ENCODE results near the gene PPP1R10. TPM values are rescaled to one million over a fixed set of nuclear protein-coding genes. Genes with fewer than 3 reads are reported as not detected.
A peak's percentile ranks its signal among the peaks of the same experiment; 100 is the strongest.

The PPP1R10 gene
- total RNA-seq, 1 experiment from 2014 or later, result 69.5 TPM

GRCh38 chr6:30572148-30572547 is 44.9 kb downstream of the PPP1R10 start:
- no peaks in the 10 kb centered on the region for H3K9me3 ChIP-seq (ENCODE audit: insufficient read depth, low read depth)
- H3K4me2 ChIP-seq, result peak overlapping the region; percentile 96
- H3K36me3 ChIP-seq (ENCODE audit: low read depth), result peaks cover 18% of the 10 kb centered on the region; the same call in 1 of the 2 replicates
- TF ChIP-seq CTCF (conservative IDR thresholded peaks at IDR 0.05) (no peak), EZH2 (IDR thresholded peaks at IDR 0.05; ENCODE audit: low read depth) (no peak)
- ChIA-PET POLR2A (ENCODE audit: unreplicated experiment) (interaction anchor here (0.7 kb wide), 2 partner anchors 245 to 631 kb away, joined by 3 to 5 read pairs; no protein-coding TSS in a partner anchor), CTCF (interaction anchor here (0.6 kb wide), 1 partner anchor 24 kb away, joined by 8 read pairs; no protein-coding TSS in a partner anchor)
- H3K79me2 ChIP-seq (ENCODE audit: low read depth), result peaks cover 50% of the 10 kb centered on the region
- H3K4me3 ChIP-seq, result peak overlapping the region; percentile 80
- peaks cover 33% of the 10 kb centered on the region for H3K4me1 ChIP-seq (replicated peaks; ENCODE audit: insufficient read depth)
- no peaks in the 10 kb centered on the region for H3K27me3 ChIP-seq (ENCODE audit: insufficient read depth, low read depth)
- no peak overlapping the region for H2AFZ ChIP-seq
- peak overlapping the region; percentile 49; the same call in 1 of the 2 replicates for H3K27ac ChIP-seq
- peaks cover 14% of the 10 kb centered on the region; the same call in 1 of the 2 replicates for H3F3A ChIP-seq (ENCODE audit: insufficient read depth, low read depth)
- H3K9me2 ChIP-seq (ENCODE audit: insufficient read depth), result no peaks in the 10 kb centered on the region
- intact Hi-C loops (cut with micrococcal nuclease; ENCODE audit: unreplicated experiment), result no loop called here
- peaks cover 43% of the 10 kb centered on the region for H4K20me1 ChIP-seq (ENCODE audit: insufficient read depth)
- DNase-seq, result peak in 1 of 2 experiments; percentile 54
- no TSS peak for BruUV-seq (replicated peaks)

DNA sequence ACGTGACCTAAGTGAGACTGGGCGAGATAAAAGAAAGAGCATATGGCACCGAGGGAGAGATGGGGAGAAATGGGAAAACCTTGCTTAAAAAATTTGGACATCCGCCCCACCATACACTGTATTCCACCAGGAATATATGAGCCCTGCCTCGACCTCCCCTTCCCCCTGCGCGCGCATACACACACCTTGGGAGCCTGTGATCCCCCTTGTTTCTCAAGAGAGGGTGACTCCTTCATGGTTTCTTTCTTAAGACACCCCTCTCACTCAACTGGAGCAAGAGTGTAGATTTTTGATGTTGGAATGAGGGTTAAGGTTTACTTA is 45.3 kb downstream of the PPP1R10 start:
- no peaks in the 10 kb centered on the region for H3K9me2 ChIP-seq (ENCODE audit: insufficient read depth)
- no peaks in the 10 kb centered on the region for H3K9me3 ChIP-seq (ENCODE audit: insufficient read depth, low read depth)
- peak overlapping the region; percentile 77 for H2AFZ ChIP-seq
- peak overlapping the region; percentile 96 for H3K4me2 ChIP-seq
- H3K79me2 ChIP-seq (ENCODE audit: low read depth), result peaks cover 50% of the 10 kb centered on the region
- H4K20me1 ChIP-seq (ENCODE audit: insufficient read depth), result peaks cover 43% of the 10 kb centered on the region
- TF ChIP-seq EZH2 (IDR thresholded peaks at IDR 0.05; ENCODE audit: low read depth) (no peak), CTCF (conservative IDR thresholded peaks at IDR 0.05) (no peak)
- peaks cover 33% of the 10 kb centered on the region for H3K4me1 ChIP-seq (replicated peaks; ENCODE audit: insufficient read depth)
- H3K4me3 ChIP-seq, result peak overlapping the region; percentile 80
- H3F3A ChIP-seq (ENCODE audit: insufficient read depth, low read depth), result peaks cover 14% of the 10 kb centered on the region; the same call in 1 of the 2 replicates
- intact Hi-C loops (cut with micrococcal nuclease; ENCODE audit: unreplicated experiment), result loop anchor here (1.0 to 2.0 kb wide), 3 partner anchors 15 to 45 kb away; partner anchors contain the start of genes GNL1, MRPS18B and PPP1R10
- H3K27ac ChIP-seq, result peak overlapping the region; percentile 49; the same call in 1 of the 2 replicates
- ChIA-PET POLR2A (ENCODE audit: unreplicated experiment) (interaction anchor here (0.6 to 1.9 kb wide), 5 partner anchors 15 to 127 kb away, joined by 3 to 11 read pairs (median 3); partner anchors contain the start of gene PRR3), CTCF (interaction anchor here (0.6 to 0.7 kb wide), 2 partner anchors 10 to 19 kb away, joined by 3 to 4 read pairs; no protein-coding TSS in a partner anchor)
- BruUV-seq (replicated peaks), result TSS peak; percentile 68
- H3K27me3 ChIP-seq (ENCODE audit: insufficient read depth, low read depth), result no peaks in the 10 kb centered on the region
- H3K36me3 ChIP-seq (ENCODE audit: low read depth), result peaks cover 15% of the 10 kb centered on the region; the same call in 1 of the 2 replicates
- no peak for DNase-seq

DNA sequence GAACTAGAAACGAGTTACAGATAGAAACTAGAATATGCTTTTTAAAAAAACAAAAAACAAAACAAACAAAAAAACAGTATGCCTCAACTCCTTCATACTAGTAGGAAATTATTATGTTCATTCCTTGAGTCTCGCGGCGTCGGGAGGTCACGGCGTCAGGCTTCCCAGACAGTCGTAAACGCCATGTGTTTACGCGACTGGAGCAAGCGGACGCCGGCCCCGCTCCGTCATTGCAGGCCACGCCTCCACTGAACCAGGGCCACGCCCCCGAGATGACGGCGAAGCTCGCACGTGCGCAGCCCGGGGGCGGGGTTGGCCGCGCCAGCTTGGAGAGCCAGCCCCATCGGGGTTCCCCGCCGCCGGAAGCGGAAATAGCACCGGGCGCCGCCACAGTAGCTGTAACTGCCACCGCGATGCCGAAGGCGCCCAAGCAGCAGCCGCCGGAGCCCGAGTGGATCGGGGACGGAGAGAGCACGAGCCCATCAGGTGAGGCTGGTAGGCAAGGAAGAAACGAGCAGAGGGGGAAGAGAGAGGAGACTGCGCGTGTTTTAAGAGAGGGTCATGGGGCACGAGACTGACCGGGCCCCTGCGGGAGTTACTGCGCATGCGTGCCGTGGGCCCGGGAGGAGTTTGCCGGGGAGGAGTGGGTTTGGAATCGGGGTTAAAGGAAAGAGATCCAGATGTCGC is 45.8 kb downstream of the PPP1R10 start, which contains the start of gene ABCF1:
Gene ABCF1, plus strand, starts transcription at position 368 of the 687 bp plus-strand sequence. Its CDS starts 46 bp downstream, at position 414.
- Histone ChIP-seq H2AFZ (peak within 1 kb of the TSS; percentile 99), H3F3A (ENCODE audit: insufficient read depth, low read depth) (peaks cover 14% of the 10 kb centered on the region; the same call in 1 of the 2 replicates), H3K27ac (peak within 1 kb of the TSS; percentile 49), H3K27me3 (ENCODE audit: insufficient read depth, low read depth) (no peaks in the 10 kb centered on the region), H4K20me1 (ENCODE audit: insufficient read depth) (peaks cover 43% of the 10 kb centered on the region), H3K9me2 (ENCODE audit: insufficient read depth) (no peaks in the 10 kb centered on the region), H3K4me1 (replicated peaks; ENCODE audit: insufficient read depth) (peaks cover 33% of the 10 kb centered on the region), H3K9me3 (ENCODE audit: insufficient read depth, low read depth) (no peaks in the 10 kb centered on the region), H3K4me3 (peak within 1 kb of the TSS; percentile 80), H3K36me3 (ENCODE audit: low read depth) (peaks cover 15% of the 10 kb centered on the region; the same call in 1 of the 2 replicates), H3K4me2 (peak within 1 kb of the TSS; percentile 96), H3K79me2 (ENCODE audit: low read depth) (peaks cover 46% of the 10 kb centered on the region)
- no peak for TF ChIP-seq EZH2 (IDR thresholded peaks at IDR 0.05; ENCODE audit: low read depth)
- no peak for TF ChIP-seq CTCF (conservative IDR thresholded peaks at IDR 0.05)
- intact Hi-C loops (cut with micrococcal nuclease; ENCODE audit: unreplicated experiment), result loop anchor here (1.0 to 2.0 kb wide), 3 partner anchors 15 to 46 kb away; partner anchors contain the start of genes GNL1, MRPS18B and PPP1R10
- ChIA-PET CTCF (interaction anchor here (0.6 to 0.7 kb wide), 2 partner anchors 9 to 19 kb away, joined by 3 to 4 read pairs; no protein-coding TSS in a partner anchor), POLR2A (ENCODE audit: unreplicated experiment) (interaction anchor here (0.6 to 1.9 kb wide), 6 partner anchors 14 to 127 kb away, joined by 3 to 14 read pairs (median 4); partner anchors contain the start of gene PRR3)
- peak; percentile 85 to 99 for DNase-seq
- no TSS peak for BruUV-seq (replicated peaks)

All from PC-9 (cell line).